Measurements from ENCODE around the gene CEP63.

DNA sequence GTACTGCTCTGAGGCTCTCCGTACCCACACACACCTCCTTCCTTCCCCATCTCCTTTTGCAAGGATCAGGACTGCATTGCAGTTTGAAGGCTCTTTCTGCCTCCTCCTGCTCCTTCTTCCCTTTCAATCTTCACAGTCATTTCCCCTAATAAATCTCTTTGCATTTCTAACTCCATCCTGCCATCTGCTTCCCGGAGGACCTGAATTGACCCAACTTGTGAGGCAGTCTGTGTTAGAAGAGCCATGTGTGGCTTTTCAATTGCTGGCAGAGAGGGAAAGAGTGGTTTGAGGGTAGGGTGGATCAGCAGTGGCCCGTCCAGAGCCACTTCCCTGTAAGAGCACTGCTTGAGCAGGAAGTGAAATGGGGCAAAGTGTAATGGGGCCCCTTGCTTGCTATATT is 35.9 kb upstream of the CEP63 start:
- TF ChIP-seq, protein P1, sequence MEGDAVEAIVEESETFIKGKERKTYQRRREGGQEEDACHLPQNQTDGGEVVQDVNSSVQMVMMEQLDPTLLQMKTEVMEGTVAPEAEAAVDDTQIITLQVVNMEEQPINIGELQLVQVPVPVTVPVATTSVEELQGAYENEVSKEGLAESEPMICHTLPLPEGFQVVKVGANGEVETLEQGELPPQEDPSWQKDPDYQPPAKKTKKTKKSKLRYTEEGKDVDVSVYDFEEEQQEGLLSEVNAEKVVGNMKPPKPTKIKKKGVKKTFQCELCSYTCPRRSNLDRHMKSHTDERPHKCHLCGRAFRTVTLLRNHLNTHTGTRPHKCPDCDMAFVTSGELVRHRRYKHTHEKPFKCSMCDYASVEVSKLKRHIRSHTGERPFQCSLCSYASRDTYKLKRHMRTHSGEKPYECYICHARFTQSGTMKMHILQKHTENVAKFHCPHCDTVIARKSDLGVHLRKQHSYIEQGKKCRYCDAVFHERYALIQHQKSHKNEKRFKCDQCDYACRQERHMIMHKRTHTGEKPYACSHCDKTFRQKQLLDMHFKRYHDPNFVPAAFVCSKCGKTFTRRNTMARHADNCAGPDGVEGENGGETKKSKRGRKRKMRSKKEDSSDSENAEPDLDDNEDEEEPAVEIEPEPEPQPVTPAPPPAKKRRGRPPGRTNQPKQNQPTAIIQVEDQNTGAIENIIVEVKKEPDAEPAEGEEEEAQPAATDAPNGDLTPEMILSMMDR (IDR thresholded peaks at IDR 0.05) = no peak
- TF ChIP-seq POLR2AphosphoS5 (IDR thresholded peaks at IDR 0.05) (no peak), EP300 (IDR thresholded peaks at IDR 0.05) (no peak), POLR2A (IDR thresholded peaks at IDR 0.05; ENCODE audit: low read depth) (no peak)
